Gastroesophageal sphincter (tissue), 3 donors: ENCODE measurements around the gene RDH16.

Source experiments
- EP300 ChIP-seq: sonication (generic); formaldehyde crosslinking; IDR thresholded peaks from one replicate; pipeline ENCODE4 v1.6.1; 2017; ENCODE audit warnings: antibody characterized with exemption, mild to moderate bottlenecking
- POLR2A ChIP-seq, 2 donors: fragments of 450-650 bp; IDR thresholded peaks; one replicate each; pipeline ENCODE4 v1.6.1; 2017; ENCODE audit warnings: antibody characterized with exemption in 2 of 2, mild to moderate bottlenecking in 2 of 2, moderate library complexity in 1 of 2
- POLR2AphosphoS5 ChIP-seq: sonication (generic); formaldehyde crosslinking; IDR thresholded peaks from one replicate; pipeline ENCODE4 v1.6.1; 2017; ENCODE audit warnings: antibody characterized with exemption
- TF ChIP-seq, protein P1 (sequence below), 4 experiments: fragments of 200-600 bp in 2 of 4; fragments of 450-650 bp in 2 of 4; sonication (generic) in 1 of 4; IDR thresholded peaks; one replicate each; pipeline ENCODE4 v1.5.1; 2017 to 2019; ENCODE audit warnings: antibody characterized with exemption in 4 of 4, mild to moderate bottlenecking in 2 of 4, moderate library complexity in 2 of 4

DNA sequence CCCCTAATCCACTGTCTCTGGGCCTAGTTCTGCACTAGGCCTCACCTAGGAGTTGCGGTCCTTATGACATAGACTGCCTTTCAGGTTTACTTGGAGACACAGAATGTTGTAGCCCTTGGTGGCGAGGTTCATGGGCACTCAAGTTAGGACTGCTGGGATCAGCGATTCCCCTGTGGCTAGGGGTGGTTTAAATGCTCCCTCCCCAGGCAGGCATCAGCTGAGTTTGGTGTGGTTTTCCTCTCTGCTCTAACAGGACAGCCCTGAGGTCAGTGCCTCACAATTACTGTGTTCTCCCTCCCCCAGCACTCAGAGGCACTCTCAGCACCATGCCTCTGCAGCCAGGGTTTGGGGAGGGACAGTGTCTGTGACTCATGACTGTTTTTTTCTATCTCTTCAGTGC, 22.2 kb upstream of the RDH16 start:
- TF ChIP-seq POLR2A (IDR thresholded peaks at IDR 0.05) (no peak), EP300 (no peak), POLR2AphosphoS5 (no peak)
- TF ChIP-seq, protein P1, sequence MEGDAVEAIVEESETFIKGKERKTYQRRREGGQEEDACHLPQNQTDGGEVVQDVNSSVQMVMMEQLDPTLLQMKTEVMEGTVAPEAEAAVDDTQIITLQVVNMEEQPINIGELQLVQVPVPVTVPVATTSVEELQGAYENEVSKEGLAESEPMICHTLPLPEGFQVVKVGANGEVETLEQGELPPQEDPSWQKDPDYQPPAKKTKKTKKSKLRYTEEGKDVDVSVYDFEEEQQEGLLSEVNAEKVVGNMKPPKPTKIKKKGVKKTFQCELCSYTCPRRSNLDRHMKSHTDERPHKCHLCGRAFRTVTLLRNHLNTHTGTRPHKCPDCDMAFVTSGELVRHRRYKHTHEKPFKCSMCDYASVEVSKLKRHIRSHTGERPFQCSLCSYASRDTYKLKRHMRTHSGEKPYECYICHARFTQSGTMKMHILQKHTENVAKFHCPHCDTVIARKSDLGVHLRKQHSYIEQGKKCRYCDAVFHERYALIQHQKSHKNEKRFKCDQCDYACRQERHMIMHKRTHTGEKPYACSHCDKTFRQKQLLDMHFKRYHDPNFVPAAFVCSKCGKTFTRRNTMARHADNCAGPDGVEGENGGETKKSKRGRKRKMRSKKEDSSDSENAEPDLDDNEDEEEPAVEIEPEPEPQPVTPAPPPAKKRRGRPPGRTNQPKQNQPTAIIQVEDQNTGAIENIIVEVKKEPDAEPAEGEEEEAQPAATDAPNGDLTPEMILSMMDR (IDR thresholded peaks at IDR 0.05) = no peak
